Neural progenitor cell (in vitro differentiated cells): ENCODE measurements around the gene PARD6A. TPM values are rescaled to one million over a fixed set of nuclear protein-coding genes. Genes with fewer than 3 reads are reported as not detected.

ENCODE experiments used
- DNase-seq: peaks from one replicate; pipeline ENCODE4 v3.0.0-alpha.2; 2016; ENCODE audit warnings: low spot score
- H2AFZ ChIP-seq: fragments of 200-600 bp; sonication (generic); replicated peaks from 2 replicates; pipeline ENCODE4 v1.6.1; 2016; ENCODE audit warnings: antibody characterized with exemption
- H3F3A ChIP-seq: fragments of 200-600 bp; sonication (generic); 2 replicates; pipeline ENCODE4 v1.6.1; 2016; ENCODE audit warnings: antibody characterized with exemption, low read depth
- H3K27ac ChIP-seq: fragments of 200-600 bp; sonication (generic); 2 replicates; pipeline ENCODE4 v1.5.1; 2016; ENCODE audit warnings: mild to moderate bottlenecking
- H3K27me3 ChIP-seq: fragments of 200-600 bp; sonication (generic); 2 replicates; pipeline ENCODE4 v1.6.1; 2016; ENCODE audit warnings: mild to moderate bottlenecking, moderate library complexity
- H3K36me3 ChIP-seq: fragments of 200-600 bp; sonication (generic); 2 replicates; pipeline ENCODE4 v1.5.1; 2016
- H3K4me1 ChIP-seq: fragments of 200-600 bp; sonication (generic); 2 replicates; pipeline ENCODE4 v1.6.1; 2016; ENCODE audit warnings: mixed run types
- H3K4me2 ChIP-seq: fragments of 200-600 bp; sonication (generic); 2 replicates; pipeline ENCODE4 v1.6.1; 2016
- H3K4me3 ChIP-seq: fragments of 200-600 bp; sonication (generic); 2 replicates; pipeline ENCODE4 v1.5.1; 2016
- H3K79me2 ChIP-seq: fragments of 200-600 bp; sonication (generic); 2 replicates; pipeline ENCODE4 v1.6.1; 2016; ENCODE audit warnings: low read depth
- H3K9ac ChIP-seq: fragments of 200-600 bp; sonication (generic); 2 replicates; pipeline ENCODE4 v1.6.1; 2016
- H3K9me3 ChIP-seq: fragments of 200-600 bp; sonication (generic); 2 replicates; pipeline ENCODE4 v1.5.1; 2016; ENCODE audit warnings: low read depth
- H4K20me1 ChIP-seq: fragments of 200-600 bp; sonication (generic); 2 replicates; pipeline ENCODE4 v1.6.1; 2016; ENCODE audit warnings: low read depth
- H3K27ac Mint-ChIP-seq: 3 replicates; pipeline ENCODE4 v1.8.0; 2021; ENCODE audit warnings: mixed read lengths
- H3K27me3 Mint-ChIP-seq: 2 replicates; pipeline ENCODE4 v1.8.0; 2022; ENCODE audit warnings: low read depth, mild to moderate bottlenecking, inconsistent platforms, moderate library complexity, mixed read lengths; ENCODE audit not compliant: insufficient read depth
- H3K36me3 Mint-ChIP-seq: 3 replicates; pipeline ENCODE4 v1.8.0; 2021; ENCODE audit warnings: mixed read lengths
- H3K4me1 Mint-ChIP-seq: 3 replicates; pipeline ENCODE4 v1.8.0; 2021; ENCODE audit warnings: mixed read lengths
- H3K4me3 Mint-ChIP-seq: 3 replicates; pipeline ENCODE4 v1.8.0; 2021; ENCODE audit warnings: mild to moderate bottlenecking, moderate library complexity, mixed read lengths
- H3K9me3 Mint-ChIP-seq: 3 replicates; pipeline ENCODE4 v1.8.0; 2020; ENCODE audit warnings: mixed read lengths
- EZH2 ChIP-seq: fragments of 200-600 bp; sonication (generic); IDR thresholded peaks from 2 replicates; pipeline ENCODE4 v1.6.1; 2017; ENCODE audit warnings: antibody characterized with exemption, mild to moderate bottlenecking, moderate library complexity
- EZH2phosphoT487 ChIP-seq: fragments of 200-600 bp; sonication (generic); IDR thresholded peaks from 2 replicates; pipeline ENCODE4 v1.6.1; 2017; ENCODE audit warnings: antibody characterized with exemption
- total RNA-seq: library from RNA; depleted of rRNA; stranded (reverse); fragments of >200 nt; gene quantifications from 2 replicates; pipeline ENCODE4 v1.2.3, GENCODE V29; 2015; ENCODE audit warnings: low replicate concordance
- TF ChIP-seq, protein P1 (sequence below): fragments of 200-600 bp; sonication (generic); IDR thresholded peaks from 2 replicates; pipeline ENCODE4 v1.5.1; 2017; ENCODE audit warnings: antibody characterized with exemption, mild to moderate bottlenecking

PARD6A gene
- total RNA-seq, 1 donor from 2014 or later, result 2.7 TPM

DNA sequence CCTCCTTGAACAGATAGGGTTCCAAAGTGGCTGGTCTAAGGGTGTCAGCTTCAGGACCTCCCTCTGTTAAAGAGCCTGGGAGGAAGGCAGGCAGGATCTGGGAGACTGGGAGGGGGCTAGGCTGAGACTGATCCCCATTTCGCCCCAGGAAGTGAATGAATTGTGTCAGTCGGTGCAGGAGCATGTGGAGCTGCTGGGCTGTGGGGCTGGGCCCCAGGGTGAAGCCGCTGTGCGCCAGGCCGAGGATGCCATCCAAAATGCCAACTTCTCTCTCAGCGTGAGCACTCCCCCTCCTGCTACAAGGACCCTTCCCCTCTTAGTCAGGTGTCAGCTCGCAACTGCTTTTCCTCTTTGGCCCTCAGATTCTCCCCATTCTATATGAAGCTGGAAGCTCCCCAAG is 9.7 kb upstream of the PARD6A start:
- no peaks in the 10 kb centered on the region for H3K36me3 Mint-ChIP-seq
- no peaks in the 10 kb centered on the region for H3K9me3 Mint-ChIP-seq
- H3K4me2 ChIP-seq, result no peak overlapping the region
- no peak overlapping the region for H3K27ac ChIP-seq
- peaks cover 7% of the 10 kb centered on the region for H3K4me1 ChIP-seq
- no peak overlapping the region for H3K9ac ChIP-seq
- peaks cover 52% of the 10 kb centered on the region for H3K27me3 ChIP-seq
- H3K9me3 ChIP-seq, result no peaks in the 10 kb centered on the region
- no peak overlapping the region for H3K4me3 ChIP-seq
- peaks cover 10% of the 10 kb centered on the region for H3K4me1 Mint-ChIP-seq
- H3K79me2 ChIP-seq, result no peaks in the 10 kb centered on the region
- DNase-seq, result no peak
- no peak overlapping the region for H2AFZ ChIP-seq
- H4K20me1 ChIP-seq, result peaks cover 51% of the 10 kb centered on the region
- H3K27me3 Mint-ChIP-seq, result peaks cover 37% of the 10 kb centered on the region
- H3K36me3 ChIP-seq, result no peaks in the 10 kb centered on the region
- TF ChIP-seq EZH2 (no peak), EZH2phosphoT487 (no peak)
- TF ChIP-seq, protein P1, sequence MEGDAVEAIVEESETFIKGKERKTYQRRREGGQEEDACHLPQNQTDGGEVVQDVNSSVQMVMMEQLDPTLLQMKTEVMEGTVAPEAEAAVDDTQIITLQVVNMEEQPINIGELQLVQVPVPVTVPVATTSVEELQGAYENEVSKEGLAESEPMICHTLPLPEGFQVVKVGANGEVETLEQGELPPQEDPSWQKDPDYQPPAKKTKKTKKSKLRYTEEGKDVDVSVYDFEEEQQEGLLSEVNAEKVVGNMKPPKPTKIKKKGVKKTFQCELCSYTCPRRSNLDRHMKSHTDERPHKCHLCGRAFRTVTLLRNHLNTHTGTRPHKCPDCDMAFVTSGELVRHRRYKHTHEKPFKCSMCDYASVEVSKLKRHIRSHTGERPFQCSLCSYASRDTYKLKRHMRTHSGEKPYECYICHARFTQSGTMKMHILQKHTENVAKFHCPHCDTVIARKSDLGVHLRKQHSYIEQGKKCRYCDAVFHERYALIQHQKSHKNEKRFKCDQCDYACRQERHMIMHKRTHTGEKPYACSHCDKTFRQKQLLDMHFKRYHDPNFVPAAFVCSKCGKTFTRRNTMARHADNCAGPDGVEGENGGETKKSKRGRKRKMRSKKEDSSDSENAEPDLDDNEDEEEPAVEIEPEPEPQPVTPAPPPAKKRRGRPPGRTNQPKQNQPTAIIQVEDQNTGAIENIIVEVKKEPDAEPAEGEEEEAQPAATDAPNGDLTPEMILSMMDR, result no peak
- peaks cover 8% of the 10 kb centered on the region for H3F3A ChIP-seq
- H3K4me3 Mint-ChIP-seq, result no peak overlapping the region
- no peak overlapping the region for H3K27ac Mint-ChIP-seq

GRCh38 chr16:67651847-67652246 is 8.9 kb upstream of the PARD6A start:
- Mint-ChIP-seq H3K27ac (no peak overlapping the region), H3K4me1 (peaks cover 10% of the 10 kb centered on the region), H3K36me3 (no peaks in the 10 kb centered on the region), H3K9me3 (no peaks in the 10 kb centered on the region), H3K4me3 (peak overlapping the region; percentile 82), H3K27me3 (peaks cover 37% of the 10 kb centered on the region)
- peaks cover 8% of the 10 kb centered on the region for H3F3A ChIP-seq
- H3K27me3 ChIP-seq, result peaks cover 51% of the 10 kb centered on the region
- no peak overlapping the region for H3K4me2 ChIP-seq
- no peak overlapping the region for H3K9ac ChIP-seq
- H3K9me3 ChIP-seq, result no peaks in the 10 kb centered on the region
- H3K79me2 ChIP-seq, result no peaks in the 10 kb centered on the region
- H2AFZ ChIP-seq, result no peak overlapping the region
- peaks cover 7% of the 10 kb centered on the region for H3K4me1 ChIP-seq
- H3K36me3 ChIP-seq, result no peaks in the 10 kb centered on the region
- H4K20me1 ChIP-seq, result peaks cover 57% of the 10 kb centered on the region
- H3K4me3 ChIP-seq, result no peak overlapping the region
- no peak overlapping the region for H3K27ac ChIP-seq
- TF ChIP-seq, protein P1, result no peak
- TF ChIP-seq EZH2 (no peak), EZH2phosphoT487 (no peak)
- no peak for DNase-seq

DNA sequence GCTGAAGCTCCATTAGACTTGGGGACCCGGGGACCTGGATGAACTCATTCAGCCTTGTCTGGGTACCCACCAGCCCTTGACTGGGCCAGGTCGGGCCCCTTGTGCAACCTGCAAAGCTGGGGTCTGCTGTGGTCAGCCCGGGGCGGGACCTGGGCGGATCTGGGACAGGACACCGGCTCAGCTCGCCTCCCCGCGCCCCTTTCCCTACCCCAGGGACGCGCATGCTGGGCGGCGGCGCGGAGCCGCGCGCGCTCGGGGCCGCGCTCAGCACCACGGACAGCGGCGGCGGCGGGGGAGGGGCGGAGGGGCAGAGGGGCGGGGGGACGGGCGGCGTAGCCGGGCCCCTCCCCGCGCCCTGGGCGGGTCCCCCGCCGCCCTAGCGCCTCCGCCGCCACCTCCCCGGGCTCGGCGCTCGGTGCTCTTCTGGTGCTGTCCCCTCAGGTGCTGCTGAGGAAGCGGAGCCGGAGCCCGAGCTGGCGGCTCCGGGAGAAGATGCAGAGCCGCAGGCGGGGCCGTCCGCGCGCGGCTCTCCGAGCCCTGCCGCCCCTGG is 8.1 kb upstream of the PARD6A start:
- H3K4me3 ChIP-seq, result peak overlapping the region; percentile 46
- H3K9ac ChIP-seq, result no peak overlapping the region
- no peak overlapping the region for H3K27ac ChIP-seq
- Mint-ChIP-seq H3K36me3 (no peaks in the 10 kb centered on the region), H3K27me3 (peaks cover 37% of the 10 kb centered on the region), H3K4me1 (peaks cover 10% of the 10 kb centered on the region), H3K9me3 (no peaks in the 10 kb centered on the region), H3K4me3 (no peak overlapping the region), H3K27ac (no peak overlapping the region)
- H3K4me1 ChIP-seq, result peaks cover 7% of the 10 kb centered on the region
- no peaks in the 10 kb centered on the region for H3K36me3 ChIP-seq
- H2AFZ ChIP-seq, result no peak overlapping the region
- no peaks in the 10 kb centered on the region for H3K9me3 ChIP-seq
- peaks cover 48% of the 10 kb centered on the region for H3K27me3 ChIP-seq
- peak overlapping the region; percentile 83 for H3K4me2 ChIP-seq
- DNase-seq, result peak; percentile 88
- TF ChIP-seq, protein P1, result no peak
- TF ChIP-seq EZH2phosphoT487 (no peak), EZH2 (no peak)
- H3F3A ChIP-seq, result peaks cover 8% of the 10 kb centered on the region
- H3K79me2 ChIP-seq, result no peaks in the 10 kb centered on the region
- peaks cover 57% of the 10 kb centered on the region for H4K20me1 ChIP-seq
